GM19351 (cell line): ENCODE results near the gene SCP2.

Experiments used
- ATAC-seq: cut with Tn5 transposase; IDR thresholded peaks from one replicate; pipeline ENCODE4 v1.9.1; 2021; ENCODE audit warnings: mild to moderate bottlenecking, moderate library complexity; ENCODE audit not compliant: unreplicated experiment

Gene SCP2

DNA sequence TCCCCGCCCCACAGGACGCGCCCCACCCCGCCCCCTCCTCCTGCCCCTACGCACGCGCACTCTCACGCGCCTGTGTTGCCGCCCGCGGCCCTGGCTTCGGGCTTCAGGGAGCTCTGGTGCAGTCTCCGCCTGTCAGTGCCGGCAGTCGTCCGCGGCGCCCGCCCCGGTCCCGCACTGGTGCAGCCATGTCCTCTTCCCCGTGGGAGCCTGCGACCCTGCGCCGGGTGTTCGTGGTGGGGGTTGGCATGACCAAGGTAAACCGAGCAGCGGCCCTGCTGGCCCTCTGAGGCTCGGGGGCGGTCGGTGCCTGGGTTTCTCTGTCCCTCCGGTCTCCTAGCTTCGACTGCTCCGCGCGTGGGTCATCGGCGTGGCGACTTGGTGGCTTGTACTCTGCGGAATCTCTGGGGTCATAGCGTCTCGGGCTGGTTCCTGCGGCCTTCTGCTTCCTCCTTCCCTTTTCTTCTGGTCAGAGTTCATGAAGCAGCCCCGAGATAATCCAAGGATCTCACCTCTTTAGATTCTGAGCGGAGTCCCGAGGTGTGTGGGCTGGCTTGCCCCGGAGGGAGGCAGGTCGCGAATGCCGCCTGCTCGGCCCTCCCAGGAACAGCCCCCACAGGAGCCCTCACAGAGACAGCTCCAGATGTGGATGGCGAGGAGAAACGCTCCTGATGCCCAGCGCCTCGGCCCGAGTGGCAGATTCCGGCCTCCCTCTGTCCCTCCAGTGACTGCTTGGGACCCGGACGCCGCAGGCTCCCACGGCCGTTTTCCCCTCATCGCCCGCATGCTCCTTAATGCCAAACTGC is at the start of gene SCP2:
Gene SCP2, plus strand, starts transcription at position 65 of the 803 bp plus-strand sequence. Its CDS starts 121 bp downstream, at position 186.
- peak; percentile 82 for ATAC-seq

- ATAC-seq: no peak
Observed at GRCh38 chr1:52877554-52877953, 49.5 kb upstream of the SCP2 start.

DNA sequence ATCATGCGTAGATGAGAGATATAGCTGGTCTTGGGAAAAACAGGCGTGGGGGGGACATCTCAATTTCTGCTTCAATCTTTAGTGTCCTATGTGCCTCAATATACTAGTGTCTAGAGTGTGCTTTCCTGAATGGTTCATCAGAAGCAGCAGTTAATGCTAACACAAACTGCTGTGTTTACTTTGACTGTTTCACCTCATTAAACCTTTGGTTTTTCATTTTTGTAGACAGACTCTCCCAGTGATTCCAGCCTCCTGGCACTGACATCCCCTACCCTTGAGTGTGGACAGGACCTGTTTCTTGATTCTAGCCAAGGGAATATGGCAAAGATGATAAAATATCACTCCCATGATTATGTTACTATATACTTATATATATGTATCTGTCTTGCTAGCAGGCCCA is 46.9 kb upstream of the SCP2 start:
- no peak for ATAC-seq

- no peak for ATAC-seq
Observed at GRCh38 chr1:52887483-52887882, 39.6 kb upstream of the SCP2 start.

- no peak for ATAC-seq
Observed at GRCh38 chr1:52892424-52893215, 34.5 kb upstream of the SCP2 start.

DNA sequence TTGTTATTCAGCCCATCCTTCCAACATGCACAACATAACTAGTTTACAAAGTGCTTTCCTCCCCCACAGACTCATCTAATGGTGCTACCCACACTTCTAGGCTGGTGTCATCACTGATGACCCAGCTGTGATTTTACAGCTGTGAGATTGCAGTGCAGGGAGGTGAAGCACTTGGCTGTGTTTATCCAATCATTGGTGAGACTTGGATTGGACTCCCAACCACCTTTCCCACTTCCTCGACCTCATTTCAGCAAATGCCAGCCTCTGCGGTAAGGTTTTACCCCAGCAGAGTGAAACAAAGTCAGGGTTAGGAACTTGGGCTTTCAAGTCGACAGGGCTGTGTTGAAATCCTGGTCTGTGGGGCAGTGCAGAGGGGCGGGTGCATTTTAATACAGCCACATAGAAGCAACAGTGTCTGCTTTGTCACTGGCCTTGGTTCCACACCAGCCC is 27.6 kb upstream of the SCP2 start:
- no peak for ATAC-seq

DNA sequence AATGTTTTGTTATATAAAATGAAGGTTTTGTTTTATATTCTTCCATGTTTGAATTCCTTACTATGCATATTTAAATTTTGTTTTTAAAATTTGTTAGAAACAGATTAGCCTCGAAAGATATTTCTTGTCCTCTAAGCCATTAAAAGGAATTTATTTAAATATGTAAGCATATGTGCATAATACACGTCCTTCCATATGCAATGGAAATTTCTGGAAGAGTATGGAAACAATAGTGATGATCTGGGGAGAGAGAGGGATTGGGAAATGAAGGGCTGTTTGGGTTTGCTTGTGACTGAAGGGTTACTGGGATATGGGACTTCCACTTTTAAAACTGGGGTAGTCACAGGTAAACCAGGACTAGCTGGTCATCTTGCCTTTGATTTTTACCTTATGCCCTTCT is 26.7 kb upstream of the SCP2 start:
- ATAC-seq: no peak

DNA sequence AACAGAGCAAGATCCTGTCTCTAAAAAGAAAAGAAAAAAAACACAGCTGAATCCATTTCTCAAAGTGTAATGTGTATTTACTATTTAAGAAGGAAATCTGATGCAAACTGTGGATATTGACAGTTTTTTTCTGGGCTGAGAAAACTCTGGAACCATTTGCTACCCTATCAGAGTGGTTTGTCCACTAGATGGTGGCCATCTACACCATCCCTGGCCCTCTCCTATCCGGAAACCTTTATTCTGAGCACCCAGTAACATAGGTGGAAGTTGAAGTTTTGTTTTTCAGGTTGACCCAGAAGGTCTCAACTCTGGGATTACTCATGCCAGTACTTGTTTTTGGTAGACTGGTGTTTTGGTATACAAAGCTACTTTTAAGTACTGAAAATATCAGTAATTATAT is 25.7 kb upstream of the SCP2 start:
- ATAC-seq: no peak

DNA sequence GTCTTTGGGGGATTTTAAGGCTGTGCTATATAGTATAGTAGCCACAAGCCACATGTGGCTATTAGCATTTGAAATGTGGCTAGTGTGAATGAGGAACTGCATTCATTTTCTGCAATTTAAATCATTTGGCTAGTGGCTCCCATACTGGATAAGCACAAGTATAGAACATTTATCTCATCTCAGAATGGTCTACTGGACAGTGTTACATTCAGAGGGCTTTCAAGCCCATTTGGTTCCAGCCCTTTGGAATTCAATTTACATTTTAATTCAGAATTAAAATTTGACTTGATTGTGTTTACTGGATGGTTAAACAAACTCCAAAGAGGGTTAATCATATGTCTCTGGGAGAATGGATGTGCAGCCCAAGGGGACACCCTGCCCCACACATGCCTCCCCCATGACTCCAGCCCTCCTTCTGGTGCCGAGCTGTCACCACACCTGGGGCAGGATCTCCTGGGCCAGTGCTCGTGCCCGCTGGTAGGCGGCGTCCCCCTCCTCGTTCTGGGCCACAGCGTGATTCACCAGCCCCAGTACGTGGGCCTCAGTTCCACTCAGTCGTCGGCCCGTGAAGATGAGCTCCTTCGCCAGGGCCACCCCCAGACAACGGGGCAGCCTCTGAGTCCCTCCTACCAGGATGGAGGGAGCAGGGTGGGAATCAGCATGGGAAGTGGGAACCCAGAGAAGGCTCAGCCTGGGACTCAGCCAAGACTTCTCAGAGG is 22.7 kb upstream of the SCP2 start:
- no peak for ATAC-seq

DNA sequence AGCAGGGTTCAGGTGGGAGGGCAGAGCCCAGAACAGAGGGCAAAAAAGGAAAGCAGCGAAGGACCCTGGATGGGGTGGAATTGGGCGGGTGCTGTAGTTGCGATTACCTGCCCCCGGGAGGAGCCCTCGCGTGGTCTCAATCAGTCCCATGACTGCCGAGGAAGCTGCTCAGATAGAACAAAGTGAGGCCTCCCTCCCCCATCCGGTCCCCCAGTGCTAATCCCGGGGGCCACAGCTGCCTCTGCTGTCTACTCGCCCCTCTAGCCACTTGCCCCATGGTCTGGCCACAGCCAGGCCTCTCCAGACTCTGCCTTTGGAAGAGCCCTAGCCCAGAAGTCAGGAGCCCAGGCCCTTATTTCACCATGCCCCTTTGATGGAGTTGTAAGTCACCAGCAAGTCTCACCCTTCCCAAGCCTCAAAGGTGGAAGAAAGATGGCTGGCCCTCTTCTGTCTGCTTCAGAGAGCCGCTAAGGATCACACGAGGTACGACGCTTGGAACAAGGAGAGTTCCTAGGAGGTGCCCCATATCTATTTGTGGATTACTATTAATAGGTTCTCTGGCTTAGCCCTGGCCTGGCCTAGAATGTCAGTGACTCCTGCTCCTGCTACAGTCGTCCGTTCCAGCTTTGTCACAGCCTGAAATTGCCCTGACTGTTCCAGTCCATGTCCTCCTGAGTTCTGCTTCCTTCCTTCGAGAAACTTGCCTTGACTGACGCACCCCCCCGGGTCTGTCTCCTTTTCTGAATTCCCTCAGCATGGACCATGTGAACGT is 22.0 kb upstream of the SCP2 start:
- no peak for ATAC-seq

- no peak for ATAC-seq
Observed at GRCh38 chr1:52906135-52906603, 20.9 kb upstream of the SCP2 start.

DNA sequence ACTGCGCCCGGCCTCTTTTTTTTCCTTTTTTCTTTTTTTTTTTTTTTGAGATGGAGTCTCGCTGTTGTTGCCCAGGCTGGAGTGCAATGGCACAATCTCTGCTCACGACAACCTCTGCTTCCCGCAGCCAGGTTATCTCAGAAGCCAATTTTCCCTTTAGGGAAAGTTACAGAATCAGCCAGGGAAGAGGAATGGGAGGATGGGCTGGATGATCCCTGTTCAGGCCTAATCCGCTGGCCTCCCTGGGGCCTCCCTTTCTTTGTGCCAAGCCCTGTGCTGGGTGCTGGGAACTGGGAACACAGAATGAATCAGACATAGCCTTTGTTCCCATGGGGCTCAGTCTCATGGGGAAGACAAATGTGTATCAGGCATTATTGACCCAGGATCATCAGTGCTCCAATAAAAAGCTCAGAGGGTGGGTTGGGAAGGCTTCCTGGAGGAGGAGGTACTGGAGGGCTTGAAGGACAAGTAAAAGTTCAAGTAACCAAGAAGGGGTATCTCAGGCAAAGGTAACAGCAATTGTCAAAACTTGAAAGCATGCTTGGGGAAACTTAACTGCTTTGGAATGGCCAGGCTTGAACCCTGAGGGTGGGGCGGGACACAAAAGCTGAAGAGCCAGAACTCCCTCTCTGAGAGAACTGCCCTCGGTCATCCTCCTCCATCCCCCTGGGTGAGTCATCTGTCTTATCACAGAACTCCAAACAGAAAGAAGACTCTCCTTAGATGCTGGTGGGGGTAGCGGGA is 19.8 kb upstream of the SCP2 start:
- no peak for ATAC-seq

DNA sequence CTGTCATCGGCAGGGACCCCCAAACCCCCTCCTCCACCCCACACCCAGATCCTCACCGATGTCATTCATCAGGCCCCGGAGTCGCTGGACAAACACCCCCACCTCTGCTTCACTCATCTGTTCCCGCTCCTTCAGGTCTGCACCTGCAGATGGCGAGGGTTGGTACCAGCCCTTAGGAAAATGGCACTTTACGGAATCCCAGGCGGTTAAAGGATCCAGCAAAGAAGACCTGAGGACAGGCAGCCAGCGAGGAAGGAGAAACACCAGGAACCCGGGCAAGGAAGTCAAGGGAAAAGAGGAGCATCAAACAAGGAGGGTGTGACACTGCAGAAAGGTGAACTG is 19.3 kb upstream of the SCP2 start:
- ATAC-seq: no peak

GRCh38 chr1:52911541-52911940 is 15.5 kb upstream of the SCP2 start:
- no peak for ATAC-seq

- ATAC-seq: no peak
Observed at GRCh38 chr1:52913014-52913413, 14.1 kb upstream of the SCP2 start.

- no peak for ATAC-seq
Observed at GRCh38 chr1:52913537-52913936, 13.5 kb upstream of the SCP2 start.

GRCh38 chr1:52914463-52914862 is 12.6 kb upstream of the SCP2 start:
- no peak for ATAC-seq

DNA sequence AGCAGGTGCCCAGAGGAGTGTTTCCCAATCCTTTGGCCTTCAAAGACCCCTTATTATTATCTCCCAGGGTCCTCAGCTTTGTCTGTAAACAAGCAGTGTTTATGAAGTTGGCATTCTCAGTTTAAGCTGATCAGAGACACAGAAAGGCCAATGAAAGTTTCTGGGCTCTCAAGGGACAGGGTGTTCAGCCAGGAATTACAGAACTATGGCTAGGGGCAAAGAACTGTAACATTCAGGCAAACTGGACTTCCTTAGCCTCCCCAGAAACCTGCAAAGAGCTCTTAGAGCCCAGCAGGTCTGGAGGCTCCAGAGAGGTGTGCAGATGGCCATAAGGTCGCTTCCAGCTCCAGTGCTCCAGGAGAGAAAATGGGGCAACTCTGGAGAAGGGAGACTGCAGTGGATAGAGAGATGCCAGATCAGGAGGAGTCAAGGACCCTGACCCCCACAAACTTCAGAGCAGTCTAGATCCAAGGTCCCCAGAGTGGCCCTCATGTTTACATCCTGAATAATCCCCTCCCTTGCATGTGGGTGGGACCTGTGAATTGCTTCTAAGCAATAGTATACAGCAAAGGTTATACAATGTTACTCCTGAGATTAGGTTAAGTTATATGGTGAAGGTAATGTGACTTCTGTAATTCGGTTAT is 11.7 kb upstream of the SCP2 start:
- no peak for ATAC-seq

DNA sequence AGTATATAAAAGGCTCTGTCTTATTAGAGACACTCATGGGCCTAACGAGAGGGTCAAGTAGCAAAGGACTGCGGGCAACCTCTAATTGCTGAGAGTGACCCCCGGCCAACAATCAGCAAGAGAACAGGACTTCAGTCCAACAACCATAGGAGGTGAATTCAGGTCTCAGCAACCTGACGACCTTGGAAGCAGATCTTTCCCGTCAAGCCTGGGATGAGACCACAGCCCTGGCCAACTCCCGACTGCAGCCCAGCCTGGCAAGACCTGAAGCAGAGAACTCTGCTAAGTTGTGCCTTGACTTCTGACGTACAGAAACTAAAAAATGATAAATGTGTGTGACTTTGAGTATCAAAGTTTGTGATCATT is 11.2 kb upstream of the SCP2 start:
- no peak for ATAC-seq
